Measurements from ENCODE around the gene COMMD3. TPM values are rescaled to one million over a fixed set of nuclear protein-coding genes. Genes with fewer than 3 reads are reported as not detected.

Gene COMMD3
- total and polyA plus RNA-seq, 9 of the 15 experiments (the other 6 are each of a cell fraction or from before 2014, with no cell fraction given): 50.7 to 217 (median 80.1) TPM

DNA sequence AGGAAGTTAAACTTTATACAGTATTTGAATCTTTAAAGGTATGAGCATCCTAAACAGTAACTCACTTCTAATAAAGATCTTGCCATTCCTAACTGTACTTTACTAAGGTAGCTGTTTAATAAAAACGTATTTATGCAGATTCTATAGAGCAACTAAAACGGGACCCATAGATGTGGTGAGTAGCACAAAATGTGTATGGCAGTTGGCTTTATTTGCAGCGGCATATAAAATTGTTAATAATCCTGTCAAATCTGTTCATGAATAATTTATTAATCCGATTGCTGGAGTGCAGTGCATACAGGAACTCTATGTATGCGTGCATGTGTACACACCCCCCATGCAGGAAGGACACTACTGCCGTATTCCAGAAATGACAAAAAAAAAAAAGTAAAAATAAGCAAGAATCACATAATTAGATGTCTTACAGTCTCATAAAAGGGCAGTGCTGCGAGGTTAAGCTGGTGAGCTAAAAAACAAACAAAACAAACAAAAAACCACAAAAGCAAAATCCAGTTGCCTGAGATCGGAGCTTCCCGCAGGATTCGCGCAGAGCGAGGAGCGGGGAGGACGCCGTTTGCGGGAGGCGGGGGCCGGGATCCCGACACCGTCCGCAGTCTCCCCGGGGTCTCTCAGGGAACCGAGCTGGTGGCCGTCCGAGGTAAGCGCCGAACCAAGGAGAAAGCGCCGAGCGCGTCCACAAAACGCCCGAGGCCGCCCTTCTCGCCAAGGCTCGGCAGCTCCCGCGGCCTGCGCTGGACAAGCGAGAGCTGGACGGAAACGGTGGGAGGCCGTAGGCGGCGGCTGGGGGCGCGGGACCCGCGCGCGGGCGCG is 518 bp upstream of the COMMD3 start (continued):
- no peak for TF ChIP-seq ZC3H8 (IDR thresholded peaks at IDR 0.05)
- no peak for TF ChIP-seq SRSF3 (IDR thresholded peaks at IDR 0.05; ENCODE audit: insufficient read depth, low read length)
- TF ChIP-seq, protein P1, sequence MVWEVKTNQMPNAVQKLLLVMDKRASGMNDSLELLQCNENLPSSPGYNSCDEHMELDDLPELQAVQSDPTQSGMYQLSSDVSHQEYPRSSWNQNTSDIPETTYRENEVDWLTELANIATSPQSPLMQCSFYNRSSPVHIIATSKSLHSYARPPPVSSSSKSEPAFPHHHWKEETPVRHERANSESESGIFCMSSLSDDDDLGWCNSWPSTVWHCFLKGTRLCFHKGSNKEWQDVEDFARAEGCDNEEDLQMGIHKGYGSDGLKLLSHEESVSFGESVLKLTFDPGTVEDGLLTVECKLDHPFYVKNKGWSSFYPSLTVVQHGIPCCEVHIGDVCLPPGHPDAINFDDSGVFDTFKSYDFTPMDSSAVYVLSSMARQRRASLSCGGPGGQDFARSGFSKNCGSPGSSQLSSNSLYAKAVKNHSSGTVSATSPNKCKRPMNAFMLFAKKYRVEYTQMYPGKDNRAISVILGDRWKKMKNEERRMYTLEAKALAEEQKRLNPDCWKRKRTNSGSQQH (CRISPR knock-in tag; IDR thresholded peaks at IDR 0.05): no peak
- no peak for TF ChIP-seq DEAF1 (CRISPR knock-in tag; IDR thresholded peaks at IDR 0.05)
- TF ChIP-seq DLX4 (CRISPR knock-in tag; IDR thresholded peaks at IDR 0.05): no peak
- TF ChIP-seq EGR1 (conservative IDR thresholded peaks at IDR 0.05): peak; percentile 82
- TF ChIP-seq MEIS2 (IDR thresholded peaks at IDR 0.05; ENCODE audit: partially characterized antibody): no peak
- TF ChIP-seq FOSL1 (tag; conservative IDR thresholded peaks at IDR 0.05): no peak
- TF ChIP-seq ARID2 (IDR thresholded peaks at IDR 0.05): no peak
- no peak for TF ChIP-seq ZNF436 (CRISPR knock-in tag; IDR thresholded peaks at IDR 0.05)
- no peak for TF ChIP-seq SAFB (IDR thresholded peaks at IDR 0.05; ENCODE audit: borderline replicate concordance, low read depth, low read length)
- TF ChIP-seq, protein P2, sequence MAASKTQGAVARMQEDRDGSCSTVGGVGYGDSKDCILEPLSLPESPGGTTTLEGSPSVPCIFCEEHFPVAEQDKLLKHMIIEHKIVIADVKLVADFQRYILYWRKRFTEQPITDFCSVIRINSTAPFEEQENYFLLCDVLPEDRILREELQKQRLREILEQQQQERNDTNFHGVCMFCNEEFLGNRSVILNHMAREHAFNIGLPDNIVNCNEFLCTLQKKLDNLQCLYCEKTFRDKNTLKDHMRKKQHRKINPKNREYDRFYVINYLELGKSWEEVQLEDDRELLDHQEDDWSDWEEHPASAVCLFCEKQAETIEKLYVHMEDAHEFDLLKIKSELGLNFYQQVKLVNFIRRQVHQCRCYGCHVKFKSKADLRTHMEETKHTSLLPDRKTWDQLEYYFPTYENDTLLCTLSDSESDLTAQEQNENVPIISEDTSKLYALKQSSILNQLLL (CRISPR knock-in tag; IDR thresholded peaks at IDR 0.05; ENCODE audit: borderline replicate concordance): no peak
- no peak for TF ChIP-seq ZNF197 (CRISPR knock-in tag; IDR thresholded peaks at IDR 0.05; ENCODE audit: low read depth)
- 0 out of 2 replicates have a peak, but pooled peaks have one; percentile 9 for TF ChIP-seq KAT7 (CRISPR knock-in tag; IDR thresholded peaks at IDR 0.05; ENCODE audit: borderline replicate concordance)
- TF ChIP-seq EP300 (IDR thresholded peaks at IDR 0.05; ENCODE audit: low read length): no peak
- no peak for TF ChIP-seq RBM14 (IDR thresholded peaks at IDR 0.05; ENCODE audit: borderline replicate concordance, insufficient read depth, low read depth, low read length)
- TF ChIP-seq, protein P3, sequence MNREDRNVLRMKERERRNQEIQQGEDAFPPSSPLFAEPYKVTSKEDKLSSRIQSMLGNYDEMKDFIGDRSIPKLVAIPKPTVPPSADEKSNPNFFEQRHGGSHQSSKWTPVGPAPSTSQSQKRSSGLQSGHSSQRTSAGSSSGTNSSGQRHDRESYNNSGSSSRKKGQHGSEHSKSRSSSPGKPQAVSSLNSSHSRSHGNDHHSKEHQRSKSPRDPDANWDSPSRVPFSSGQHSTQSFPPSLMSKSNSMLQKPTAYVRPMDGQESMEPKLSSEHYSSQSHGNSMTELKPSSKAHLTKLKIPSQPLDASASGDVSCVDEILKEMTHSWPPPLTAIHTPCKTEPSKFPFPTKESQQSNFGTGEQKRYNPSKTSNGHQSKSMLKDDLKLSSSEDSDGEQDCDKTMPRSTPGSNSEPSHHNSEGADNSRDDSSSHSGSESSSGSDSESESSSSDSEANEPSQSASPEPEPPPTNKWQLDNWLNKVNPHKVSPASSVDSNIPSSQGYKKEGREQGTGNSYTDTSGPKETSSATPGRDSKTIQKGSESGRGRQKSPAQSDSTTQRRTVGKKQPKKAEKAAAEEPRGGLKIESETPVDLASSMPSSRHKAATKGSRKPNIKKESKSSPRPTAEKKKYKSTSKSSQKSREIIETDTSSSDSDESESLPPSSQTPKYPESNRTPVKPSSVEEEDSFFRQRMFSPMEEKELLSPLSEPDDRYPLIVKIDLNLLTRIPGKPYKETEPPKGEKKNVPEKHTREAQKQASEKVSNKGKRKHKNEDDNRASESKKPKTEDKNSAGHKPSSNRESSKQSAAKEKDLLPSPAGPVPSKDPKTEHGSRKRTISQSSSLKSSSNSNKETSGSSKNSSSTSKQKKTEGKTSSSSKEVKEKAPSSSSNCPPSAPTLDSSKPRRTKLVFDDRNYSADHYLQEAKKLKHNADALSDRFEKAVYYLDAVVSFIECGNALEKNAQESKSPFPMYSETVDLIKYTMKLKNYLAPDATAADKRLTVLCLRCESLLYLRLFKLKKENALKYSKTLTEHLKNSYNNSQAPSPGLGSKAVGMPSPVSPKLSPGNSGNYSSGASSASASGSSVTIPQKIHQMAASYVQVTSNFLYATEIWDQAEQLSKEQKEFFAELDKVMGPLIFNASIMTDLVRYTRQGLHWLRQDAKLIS (CRISPR knock-in tag; IDR thresholded peaks at IDR 0.05): no peak

Data from K562 (cell line).